Stimulated activated CD4-positive, alpha-beta T cell treated with anti-CD3 and anti-CD28 coated beads, Interleukin-2, amount 100 ng/mL, for 4 hours (primary cell): Measurements from ENCODE around the gene VSTM4.

ENCODE experiments used
- DNase-seq: peaks from one replicate; pipeline ENCODE4 v3.0.0-alpha.2; 2020; ENCODE audit warnings: low read depth

The VSTM4 gene

GRCh38 chr10:49091450-49092210, 23.7 kb downstream of the VSTM4 start:
- DNase-seq, result no peak

GRCh38 chr10:49090696-49091380, 24.5 kb downstream of the VSTM4 start:
- DNase-seq, result no peak

- no peak for DNase-seq
Observed at GRCh38 chr10:49090189-49090575, 25.1 kb downstream of the VSTM4 start.

- no peak for DNase-seq
Observed at GRCh38 chr10:49089557-49090188, 25.6 kb downstream of the VSTM4 start.

GRCh38 chr10:49089152-49089551, 26.2 kb downstream of the VSTM4 start:
- DNase-seq, result no peak

- no peak for DNase-seq
Observed at GRCh38 chr10:49086889-49087288, 28.4 kb downstream of the VSTM4 start.

GRCh38 chr10:49083261-49083660, 32.1 kb downstream of the VSTM4 start:
- no peak for DNase-seq

- DNase-seq, result no peak
Observed at GRCh38 chr10:49082766-49083165, 32.6 kb downstream of the VSTM4 start.

GRCh38 chr10:49081547-49082275, 33.6 kb downstream of the VSTM4 start:
- no peak for DNase-seq

- DNase-seq, result no peak
Observed at GRCh38 chr10:49080965-49081364, 34.4 kb downstream of the VSTM4 start.

- no peak for DNase-seq
Observed at GRCh38 chr10:49080071-49080470, 35.3 kb downstream of the VSTM4 start.

GRCh38 chr10:49079499-49079898, 35.8 kb downstream of the VSTM4 start:
- no peak for DNase-seq

GRCh38 chr10:49079072-49079471, 36.2 kb downstream of the VSTM4 start:
- no peak for DNase-seq

- no peak for DNase-seq
Observed at GRCh38 chr10:49078433-49078832, 36.9 kb downstream of the VSTM4 start.

GRCh38 chr10:49076741-49077521, 38.4 kb downstream of the VSTM4 start:
- no peak for DNase-seq

- no peak for DNase-seq
Observed at GRCh38 chr10:49076319-49076718, 39.0 kb downstream of the VSTM4 start.

GRCh38 chr10:49075743-49076142, 39.6 kb downstream of the VSTM4 start:
- DNase-seq, result no peak

GRCh38 chr10:49074836-49075682, 40.3 kb downstream of the VSTM4 start:
- DNase-seq, result no peak

GRCh38 chr10:49072166-49072885, 43.0 kb downstream of the VSTM4 start:
- no peak for DNase-seq

GRCh38 chr10:49071160-49071761, 44.1 kb downstream of the VSTM4 start:
- no peak for DNase-seq
